K562 (cell line): ENCODE measurements around the gene ZNF260.

ENCODE experiments used
- BCL6 ChIP-seq: fragments of 250-450 bp; sonication (Bioruptor Pico); IDR thresholded peaks from 2 replicates; pipeline ENCODE4 v1.4.0; 2020
- BRF2 ChIP-seq: IDR thresholded peaks from 3 replicates; pipeline ENCODE4 v1.6.1; 2011; ENCODE audit warnings: borderline replicate concordance, mild to moderate bottlenecking; ENCODE audit not compliant: insufficient read length, insufficient read depth
- CTCF ChIP-seq, 3 experiments: IDR thresholded peaks in 2 of 3; conservative IDR thresholded peaks in 1 of 3; 2 replicates each; pipeline ENCODE4 v1.5.1; 2011 to 2012; ENCODE audit warnings: low read length in 3 of 3, mild to moderate bottlenecking in 3 of 3, control low read depth in 2 of 3, improper control_type of control experiment in 1 of 3, inconsistent platforms in 1 of 3, low read depth in 1 of 3, mixed read lengths in 1 of 3, moderate library complexity in 1 of 3; ENCODE audit not compliant: insufficient read depth in 2 of 3
- DNMT1 ChIP-seq: fragments of 450-650 bp; IDR thresholded peaks from 2 replicates; pipeline ENCODE4 v1.6.1; 2016; ENCODE audit warnings: antibody characterized with exemption, mild to moderate bottlenecking
- DPF2 ChIP-seq: fragments of 450-650 bp; IDR thresholded peaks from 2 replicates; pipeline ENCODE4 v1.6.1; 2016
- EZH2 ChIP-seq: IDR thresholded peaks from 2 replicates; pipeline ENCODE4 v1.6.1; 2012; ENCODE audit warnings: low read depth, mild to moderate bottlenecking, inconsistent platforms, low read length, borderline replicate concordance
- ZNF143 ChIP-seq: sonication (generic); formaldehyde crosslinking; IDR thresholded peaks from 2 replicates; pipeline ENCODE4 v1.9.0; 2022; ENCODE audit warnings: mild to moderate bottlenecking, missing genetic modification reagents

GRCh38 chr19:36488118-36488845 is 39.8 kb downstream of the ZNF260 start:
- TF ChIP-seq CTCF (IDR thresholded peaks at IDR 0.05 in 2 of 3, conservative IDR thresholded peaks at IDR 0.05 in 1 of 3; ENCODE audit: insufficient read depth in 2 of 3, low read depth in 1 of 3, low read length in 3 of 3) (no peak), BCL6 (CRISPR knock-in tag) (no peak), ZNF143 (no peak), DNMT1 (no peak), DPF2 (no peak), EZH2 (no peak), BRF2 (no peak)
